Activated CD4-positive, alpha-beta memory T cell treated with anti-CD3 and anti-CD28 coated beads for 36 hours (primary cell): ENCODE data around the gene MYRF. TPM values are rescaled to one million over a fixed set of nuclear protein-coding genes. Genes with fewer than 3 reads are reported as not detected.

Source experiments
- CTCF ChIA-PET: fragments of 350-600 bp; sonication (Branson Sonifier 250); formaldehyde crosslinking; loops from one replicate; lab custom pipeline; 2021; ENCODE audit warnings: antibody characterized with exemption, inconsistent platforms; lab: Charles Lee
- POLR2A ChIA-PET: fragments of 350-600 bp; sonication (Branson Sonifier 250); formaldehyde crosslinking; loops from one replicate; lab custom pipeline; 2021; ENCODE audit warnings: antibody characterized with exemption; lab: Charles Lee
- DNase-seq: peaks from one replicate; pipeline ENCODE4 v3.0.0-alpha.2; 2020
- H3K27ac Mint-ChIP-seq: one replicate; pipeline ENCODE4 v1.8.0; 2021; ENCODE audit warnings: mixed read lengths
- H3K27me3 Mint-ChIP-seq: one replicate; pipeline ENCODE4 v1.8.0; 2021; ENCODE audit warnings: mixed read lengths
- H3K36me3 Mint-ChIP-seq: one replicate; pipeline ENCODE4 v1.8.0; 2021; ENCODE audit warnings: mixed read lengths
- H3K4me1 Mint-ChIP-seq: one replicate; pipeline ENCODE4 v1.8.0; 2021; ENCODE audit warnings: low read depth, mixed read lengths
- H3K4me3 Mint-ChIP-seq: one replicate; pipeline ENCODE4 v1.8.0; 2021; ENCODE audit warnings: mild to moderate bottlenecking, mixed read lengths
- H3K9me3 Mint-ChIP-seq: one replicate; pipeline ENCODE4 v1.8.0; 2021; ENCODE audit warnings: mixed read lengths
- intact Hi-C: fragments of 100-400 bp; cut with micrococcal nuclease; formaldehyde crosslinking; loops from one replicate; pipeline ENCODE4 v1.15.1; 2023
- total RNA-seq, 2 experiments: library from RNA; stranded (reverse); gene quantifications; one replicate each; pipeline ENCODE4 v1.2.3, GENCODE V29; 2021

MYRF gene
- total RNA-seq, 2 experiments from 2014 or later: 1.2 to 1.4 TPM

GRCh38 chr11:61744181-61744580 lies 8.3 kb upstream of the MYRF start:
- ChIA-PET POLR2A (no interaction called here), CTCF (interaction anchor here (2.4 kb wide), 1 partner anchor 10 kb away, joined by 15 read pairs; no protein-coding TSS in a partner anchor)
- no peak overlapping the region for H3K4me3 Mint-ChIP-seq
- H3K4me1 Mint-ChIP-seq: no peaks in the 10 kb centered on the region
- no peaks in the 10 kb centered on the region for H3K36me3 Mint-ChIP-seq
- H3K9me3 Mint-ChIP-seq: no peaks in the 10 kb centered on the region
- DNase-seq: no peak
- intact Hi-C loops: no loop called here
- no peak overlapping the region for H3K27ac Mint-ChIP-seq
- H3K27me3 Mint-ChIP-seq: peaks cover under 1% of the 10 kb centered on the region

GRCh38 chr11:61744609-61745156 lies 7.8 kb upstream of the MYRF start:
- no peaks in the 10 kb centered on the region for H3K4me1 Mint-ChIP-seq
- intact Hi-C loops: no loop called here
- no peaks in the 10 kb centered on the region for H3K9me3 Mint-ChIP-seq
- peaks cover 3% of the 10 kb centered on the region for H3K27me3 Mint-ChIP-seq
- no peak overlapping the region for H3K4me3 Mint-ChIP-seq
- CTCF ChIA-PET: interaction anchor here (2.4 kb wide), 1 partner anchor 10 kb away, joined by 15 read pairs; no protein-coding TSS in a partner anchor
- POLR2A ChIA-PET: no interaction called here
- no peak overlapping the region for H3K27ac Mint-ChIP-seq
- H3K36me3 Mint-ChIP-seq: no peaks in the 10 kb centered on the region
- DNase-seq: no peak

GRCh38 chr11:61745781-61746441 lies 6.5 kb upstream of the MYRF start:
- CTCF ChIA-PET: interaction anchor here (3.9 kb wide), 1 partner anchor 362 kb away, joined by 24 read pairs; no protein-coding TSS in a partner anchor

GRCh38 chr11:61746442-61747191 lies 5.8 kb upstream of the MYRF start:
- Mint-ChIP-seq H3K36me3 (no peaks in the 10 kb centered on the region), H3K9me3 (no peaks in the 10 kb centered on the region), H3K4me3 (no peak overlapping the region), H3K4me1 (no peaks in the 10 kb centered on the region), H3K27me3 (peaks cover 13% of the 10 kb centered on the region), H3K27ac (no peak overlapping the region)
- CTCF ChIA-PET: interaction anchor here (0.8 to 3.9 kb wide), 9 partner anchors 14 to 366 kb away, joined by 3 to 24 read pairs (median 5); no protein-coding TSS in a partner anchor
- intact Hi-C loops: no loop called here
- DNase-seq: no peak
- POLR2A ChIA-PET: no interaction called here

More at GRCh38 chr11:61745781-61746441, 6.5 kb upstream of the MYRF start:
- H3K4me3 Mint-ChIP-seq: no peak overlapping the region
- H3K27ac Mint-ChIP-seq: no peak overlapping the region
- no peaks in the 10 kb centered on the region for H3K36me3 Mint-ChIP-seq
- DNase-seq: no peak
- H3K27me3 Mint-ChIP-seq: peaks cover 7% of the 10 kb centered on the region
- intact Hi-C loops: no loop called here
- POLR2A ChIA-PET: no interaction called here
- H3K4me1 Mint-ChIP-seq: no peaks in the 10 kb centered on the region
- no peaks in the 10 kb centered on the region for H3K9me3 Mint-ChIP-seq

- H3K4me1 Mint-ChIP-seq: peaks cover 2% of the 10 kb centered on the region
- no peak overlapping the region for H3K27ac Mint-ChIP-seq
- no peaks in the 10 kb centered on the region for H3K36me3 Mint-ChIP-seq
- no peak overlapping the region for H3K4me3 Mint-ChIP-seq
- peak; percentile 66 for DNase-seq
- POLR2A ChIA-PET: no interaction called here
- H3K27me3 Mint-ChIP-seq: peaks cover 18% of the 10 kb centered on the region
- no peaks in the 10 kb centered on the region for H3K9me3 Mint-ChIP-seq
- intact Hi-C loops: no loop called here
- CTCF ChIA-PET: interaction anchor here (0.6 to 3.9 kb wide), 15 partner anchors 10 to 365 kb away, joined by 3 to 24 read pairs (median 3); no protein-coding TSS in a partner anchor
These were observed 5.1 kb upstream of the MYRF start for GRCh38 chr11:61747192-61747966.

- POLR2A ChIA-PET: no interaction called here
- H3K9me3 Mint-ChIP-seq: no peaks in the 10 kb centered on the region
- H3K4me1 Mint-ChIP-seq: peaks cover 3% of the 10 kb centered on the region
- no peak for DNase-seq
- peaks cover 19% of the 10 kb centered on the region for H3K27me3 Mint-ChIP-seq
- intact Hi-C loops: no loop called here
- H3K27ac Mint-ChIP-seq: no peak overlapping the region
- CTCF ChIA-PET: interaction anchor here (0.8 to 3.9 kb wide), 11 partner anchors 10 to 365 kb away, joined by 3 to 24 read pairs (median 4); no protein-coding TSS in a partner anchor
- no peaks in the 10 kb centered on the region for H3K36me3 Mint-ChIP-seq
- no peak overlapping the region for H3K4me3 Mint-ChIP-seq
These were observed 4.5 kb upstream of the MYRF start for GRCh38 chr11:61747967-61748285.

GRCh38 chr11:61749591-61750217 lies 2.7 kb upstream of the MYRF start:
- intact Hi-C loops: no loop called here
- Mint-ChIP-seq H3K27ac (no peak overlapping the region), H3K9me3 (no peaks in the 10 kb centered on the region), H3K36me3 (no peaks in the 10 kb centered on the region), H3K4me3 (no peak overlapping the region), H3K4me1 (peaks cover 9% of the 10 kb centered on the region), H3K27me3 (peaks cover 28% of the 10 kb centered on the region)
- ChIA-PET CTCF (interaction anchor here (0.6 to 3.9 kb wide), 8 partner anchors 16 to 359 kb away, joined by 3 to 24 read pairs (median 4); no protein-coding TSS in a partner anchor), POLR2A (no interaction called here)
- no peak for DNase-seq

GRCh38 chr11:61750631-61751273 lies 1.7 kb upstream of the MYRF start:
- Mint-ChIP-seq H3K4me1 (peaks cover 9% of the 10 kb centered on the region), H3K9me3 (no peaks in the 10 kb centered on the region), H3K27ac (no peak overlapping the region), H3K36me3 (no peaks in the 10 kb centered on the region), H3K27me3 (peaks cover 28% of the 10 kb centered on the region), H3K4me3 (no peak overlapping the region)
- ChIA-PET POLR2A (no interaction called here), CTCF (interaction anchor here (1.1 to 3.0 kb wide), 5 partner anchors 16 to 331 kb away, joined by 3 to 16 read pairs (median 4); no protein-coding TSS in a partner anchor)
- DNase-seq: no peak
- intact Hi-C loops: no loop called here

GRCh38 chr11:61751384-61751783 lies 1.1 kb upstream of the MYRF start:
- H3K27ac Mint-ChIP-seq: no peak overlapping the region
- peaks cover 12% of the 10 kb centered on the region for H3K4me1 Mint-ChIP-seq
- no peaks in the 10 kb centered on the region for H3K36me3 Mint-ChIP-seq
- no peak overlapping the region for H3K4me3 Mint-ChIP-seq
- ChIA-PET CTCF (interaction anchor here (0.7 to 3.0 kb wide), 6 partner anchors 16 to 331 kb away, joined by 3 to 16 read pairs (median 4); partner anchors contain the start of genes FEN1 and TMEM258), POLR2A (no interaction called here)
- DNase-seq: no peak
- peaks cover 28% of the 10 kb centered on the region for H3K27me3 Mint-ChIP-seq
- no peaks in the 10 kb centered on the region for H3K9me3 Mint-ChIP-seq
- intact Hi-C loops: no loop called here

- POLR2A ChIA-PET: no interaction called here
- H3K36me3 Mint-ChIP-seq: no peaks in the 10 kb centered on the region
- H3K4me1 Mint-ChIP-seq: peaks cover 18% of the 10 kb centered on the region
- H3K27me3 Mint-ChIP-seq: peaks cover 28% of the 10 kb centered on the region
- no peak for DNase-seq
- CTCF ChIA-PET: interaction anchor here (1.2 kb wide), 2 partner anchors 20 to 355 kb away, joined by 3 read pairs; no protein-coding TSS in a partner anchor
- H3K9me3 Mint-ChIP-seq: no peaks in the 10 kb centered on the region
- intact Hi-C loops: no loop called here
- no peak overlapping the region for H3K27ac Mint-ChIP-seq
- H3K4me3 Mint-ChIP-seq: peak overlapping the region; percentile 37
These were observed 587 bp downstream of the MYRF start for GRCh38 chr11:61752925-61753521.
